ENCODE measurements around the gene SLC9B1. TPM values are rescaled to one million over a fixed set of nuclear protein-coding genes. Genes with fewer than 3 reads are reported as not detected.
A peak's percentile ranks its signal among the peaks of the same experiment; 100 is the strongest.

Gene SLC9B1
- total and polyA plus RNA-seq, 2 of the 13 experiments (the other 11 are each of a cell fraction or from before 2014, with no cell fraction given): 0.17 to 0.20 TPM

GRCh38 chr4:102868781-102869568 lies 150.5 kb downstream of the SLC9B1 start, which contains the start of gene CISD2 (continued):
- TF ChIP-seq ZNF574 (CRISPR knock-in tag; IDR thresholded peaks at IDR 0.05) (peak; percentile 87), ZNF598 (CRISPR knock-in tag; IDR thresholded peaks at IDR 0.05; ENCODE audit: borderline replicate concordance) (no peak), GATAD1 (CRISPR knock-in tag; IDR thresholded peaks at IDR 0.05) (peak; percentile 72), ZNF142 (CRISPR knock-in tag; IDR thresholded peaks at IDR 0.05) (peak; percentile 73), ZHX1 (CRISPR knock-in tag; IDR thresholded peaks at IDR 0.05; ENCODE audit: low read depth) (peak; percentile 63; the same call in 1 of the 2 replicates), ZNF761 (CRISPR knock-in tag; conservative IDR thresholded peaks at IDR 0.05) (peak; percentile 97; the same call in 1 of the 2 replicates), ZNF577 (CRISPR knock-in tag; IDR thresholded peaks at IDR 0.05; ENCODE audit: borderline replicate concordance, low read depth) (0 out of 2 replicates have a peak, but pooled peaks have one; percentile 84), MTA1 (CRISPR knock-in tag; IDR thresholded peaks at IDR 0.05; ENCODE audit: borderline replicate concordance) (peak; percentile 95), ZNF614 (CRISPR knock-in tag; IDR thresholded peaks at IDR 0.05; ENCODE audit: borderline replicate concordance) (peak; percentile 80; the same call in 1 of the 2 replicates), POLR2G (IDR thresholded peaks at IDR 0.05; ENCODE audit: low read depth, low read length) (peak; percentile 97), NCOA1 (CRISPR knock-in tag; IDR thresholded peaks at IDR 0.05) (peak; percentile 95; the same call in 1 of the 2 replicates), IRF9 (CRISPR knock-in tag; IDR thresholded peaks at IDR 0.05; ENCODE audit: borderline replicate concordance) (peak; percentile 92; the same call in 1 of the 2 replicates), NAIF1 (CRISPR knock-in tag; IDR thresholded peaks at IDR 0.05; ENCODE audit: borderline replicate concordance) (peak; percentile 58; the same call in 1 of the 2 replicates), ZNF616 (CRISPR knock-in tag; IDR thresholded peaks at IDR 0.05; ENCODE audit: low read depth) (peak; percentile 72; the same call in 1 of the 2 replicates)
